OCI-LY3 (cell line): ENCODE data around the gene HTRA1.

Experiments used
- EZH2phosphoT487 ChIP-seq: fragments of 200-600 bp; shearing (Covaris generic); IDR thresholded peaks from 2 replicates; pipeline ENCODE4 v1.6.1; 2018; ENCODE audit warnings: antibody characterized with exemption, mixed run types, low read depth
- TF ChIP-seq, protein P1 (sequence below): fragments of 200-600, 300-600 bp; sonication (generic); IDR thresholded peaks from 2 replicates; pipeline ENCODE4 v1.5.1; 2014; ENCODE audit warnings: antibody characterized with exemption, low read length, low read depth

DNA sequence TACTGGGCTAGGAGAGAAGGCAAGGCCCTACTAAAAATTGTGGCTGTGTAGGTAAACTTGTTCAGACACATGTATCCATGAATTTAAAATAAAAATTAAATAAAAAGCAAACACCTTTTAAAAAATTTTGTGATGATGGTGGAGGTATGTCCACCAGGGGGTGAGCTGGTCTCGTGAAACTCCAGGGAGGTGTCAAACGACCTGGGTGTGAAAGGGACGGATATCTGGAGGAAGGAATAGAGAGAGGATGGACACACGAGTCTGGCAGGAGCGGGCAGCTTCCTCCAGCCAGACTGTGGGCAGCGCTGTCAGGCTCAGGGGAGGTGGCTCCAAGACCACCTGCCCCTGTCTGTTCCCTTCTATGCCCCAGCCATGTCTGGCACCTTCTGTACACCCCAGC, 64.4 kb downstream of the HTRA1 start:
- TF ChIP-seq, protein P1, sequence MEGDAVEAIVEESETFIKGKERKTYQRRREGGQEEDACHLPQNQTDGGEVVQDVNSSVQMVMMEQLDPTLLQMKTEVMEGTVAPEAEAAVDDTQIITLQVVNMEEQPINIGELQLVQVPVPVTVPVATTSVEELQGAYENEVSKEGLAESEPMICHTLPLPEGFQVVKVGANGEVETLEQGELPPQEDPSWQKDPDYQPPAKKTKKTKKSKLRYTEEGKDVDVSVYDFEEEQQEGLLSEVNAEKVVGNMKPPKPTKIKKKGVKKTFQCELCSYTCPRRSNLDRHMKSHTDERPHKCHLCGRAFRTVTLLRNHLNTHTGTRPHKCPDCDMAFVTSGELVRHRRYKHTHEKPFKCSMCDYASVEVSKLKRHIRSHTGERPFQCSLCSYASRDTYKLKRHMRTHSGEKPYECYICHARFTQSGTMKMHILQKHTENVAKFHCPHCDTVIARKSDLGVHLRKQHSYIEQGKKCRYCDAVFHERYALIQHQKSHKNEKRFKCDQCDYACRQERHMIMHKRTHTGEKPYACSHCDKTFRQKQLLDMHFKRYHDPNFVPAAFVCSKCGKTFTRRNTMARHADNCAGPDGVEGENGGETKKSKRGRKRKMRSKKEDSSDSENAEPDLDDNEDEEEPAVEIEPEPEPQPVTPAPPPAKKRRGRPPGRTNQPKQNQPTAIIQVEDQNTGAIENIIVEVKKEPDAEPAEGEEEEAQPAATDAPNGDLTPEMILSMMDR, result no peak
- TF ChIP-seq EZH2phosphoT487, result no peak
